ENCODE results near the gene TBC1D9B.
A peak's percentile ranks its signal among the peaks of the same experiment; 100 is the strongest.

The TBC1D9B gene

GRCh38 chr5:179875741-179876609 is 31.7 kb downstream of the TBC1D9B start:
- H3K14ac ChIP-seq (ENCODE audit: low read length): no peak overlapping the region
- no CpG with 5 or more reads among the region's 16 CpGs for WGBS, 2 donors (ENCODE audit: extremely low coverage in 2 of 2, insufficient read length in 2 of 2, insufficient replicate concordance in 1 of 2)

DNA sequence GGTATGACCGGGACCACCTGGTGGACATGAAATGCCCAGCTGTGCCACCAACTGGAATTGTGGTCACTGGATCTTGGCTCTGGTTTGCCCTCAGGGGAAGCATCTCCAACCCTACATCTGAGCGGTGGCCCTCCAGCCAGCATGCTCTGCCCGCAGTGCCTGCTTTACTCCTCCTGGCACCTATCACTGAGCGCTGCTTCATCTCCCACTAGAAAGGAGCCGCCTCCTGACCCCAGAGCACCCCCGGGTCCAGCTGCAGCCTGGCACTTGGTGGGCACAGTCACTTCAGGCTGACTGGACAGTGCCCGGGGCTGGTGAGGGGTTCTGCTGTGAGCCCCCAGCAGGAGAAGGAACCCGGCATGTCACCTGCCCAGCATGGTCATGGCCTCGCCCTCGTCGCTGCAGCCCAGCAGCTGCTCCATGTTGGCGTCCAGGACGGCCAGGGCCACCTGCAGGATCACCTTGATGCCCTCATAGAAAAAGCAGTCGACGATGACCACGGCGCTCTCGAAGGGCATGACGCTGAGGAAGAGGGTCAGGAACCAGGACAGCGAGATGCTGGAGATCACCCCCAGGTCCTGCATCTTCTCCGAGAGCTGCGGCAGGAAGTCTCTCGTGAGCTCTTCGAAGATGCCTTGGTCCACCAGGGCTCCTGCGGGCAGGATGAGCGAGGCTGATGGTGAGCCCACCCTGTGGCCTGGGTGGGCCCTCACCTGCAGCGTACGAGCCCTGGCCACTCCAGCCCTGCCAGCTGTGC is 33.0 kb downstream of the TBC1D9B start:
- peaks cover 54 to 93% of the 10 kb centered on the region in 2 donors for H3K36me3 ChIP-seq (replicated peaks in 1 of 2; ENCODE audit: control insufficient read depth in 2 of 2, insufficient read depth in 2 of 2, low read length in 2 of 2)

More at GRCh38 chr5:179875741-179876609, 31.7 kb downstream of the TBC1D9B start:
- H2BK120ac ChIP-seq (ENCODE audit: low read depth, low read length): no peak overlapping the region
- H2BK15ac ChIP-seq (ENCODE audit: low read length): no peak overlapping the region
- peaks cover 3% of the 10 kb centered on the region for H3K79me1 ChIP-seq (ENCODE audit: low read depth, low read length)
- H2AK5ac ChIP-seq (ENCODE audit: low read depth, low read length): no peak overlapping the region
- no peak overlapping the region for H2BK5ac ChIP-seq (ENCODE audit: low read length)
- no peak overlapping the region for H2BK12ac ChIP-seq (ENCODE audit: low read length)
- H3K27me3 ChIP-seq (ENCODE audit: control insufficient read depth in 3 of 3, insufficient read depth in 3 of 3, low read depth in 1 of 3, low read length in 3 of 3): no peaks in the 10 kb centered on the region
- no peaks in the 10 kb centered on the region for H3K9me3 ChIP-seq (replicated peaks in 1 of 2; ENCODE audit: control insufficient read depth in 2 of 2, insufficient read depth in 1 of 2, low read depth in 1 of 2, low read length in 2 of 2)
- no peak overlapping the region for H2AFZ ChIP-seq (ENCODE audit: low read length)
- no peak overlapping the region for H3K4ac ChIP-seq (ENCODE audit: low read length)
- no peak overlapping the region for H4K8ac ChIP-seq (ENCODE audit: low read depth, low read length)
- no peak overlapping the region for H3K9ac ChIP-seq (ENCODE audit: low read depth, low read length, poor library complexity)
- H3K4me3 ChIP-seq (ENCODE audit: low read length in 2 of 2): peak overlapping the region in 1 of 2 donors; percentile 35
- no peak overlapping the region for H3K27ac ChIP-seq (replicated peaks; ENCODE audit: low read length)
- DNase-seq (ENCODE audit: low spot score): no peak
- peak overlapping the region; percentile 67 for H3K23ac ChIP-seq (ENCODE audit: low read depth, low read length, poor library complexity)
- no peak overlapping the region for H3K18ac ChIP-seq (ENCODE audit: low read length)
- peaks cover 55 to 92% of the 10 kb centered on the region in 2 donors for H3K36me3 ChIP-seq (replicated peaks in 1 of 2; ENCODE audit: control insufficient read depth in 2 of 2, insufficient read depth in 2 of 2, low read length in 2 of 2)
- no peak overlapping the region for H4K91ac ChIP-seq (ENCODE audit: low read depth, low read length, poor library complexity)
- H3K4me2 ChIP-seq (ENCODE audit: insufficient read depth, low read length, poor library complexity, severe bottlenecking): no peak overlapping the region
- H3K4me1 ChIP-seq (ENCODE audit: control insufficient read depth in 2 of 2, insufficient read depth in 1 of 2, low read depth in 1 of 2, low read length in 2 of 2): no peaks in the 10 kb centered on the region

GRCh38 chr5:179874136-179874535 is 33.6 kb downstream of the TBC1D9B start:
- Histone ChIP-seq H3K4me2 (ENCODE audit: insufficient read depth, low read length, poor library complexity, severe bottlenecking) (no peak overlapping the region), H3K79me1 (ENCODE audit: low read depth, low read length) (peaks cover 3% of the 10 kb centered on the region), H3K4ac (ENCODE audit: low read length) (no peak overlapping the region), H3K18ac (ENCODE audit: low read length) (peak overlapping the region; percentile 46), H3K4me3 (ENCODE audit: low read length in 2 of 2) (no peak overlapping the region), H4K8ac (ENCODE audit: low read depth, low read length) (peak overlapping the region; percentile 10), H3K23ac (ENCODE audit: low read depth, low read length, poor library complexity) (no peak overlapping the region), H3K4me1 (ENCODE audit: control insufficient read depth in 2 of 2, insufficient read depth in 1 of 2, low read depth in 1 of 2, low read length in 2 of 2) (peaks cover 0 to 9% of the 10 kb centered on the region in 2 donors), H2AK5ac (ENCODE audit: low read depth, low read length) (no peak overlapping the region), H4K91ac (ENCODE audit: low read depth, low read length, poor library complexity) (no peak overlapping the region), H3K9ac (ENCODE audit: low read depth, low read length, poor library complexity) (no peak overlapping the region), H3K27ac (replicated peaks; ENCODE audit: low read length) (no peak overlapping the region), H3K36me3 (replicated peaks in 1 of 2; ENCODE audit: control insufficient read depth in 2 of 2, insufficient read depth in 2 of 2, low read length in 2 of 2) (peaks cover 54 to 91% of the 10 kb centered on the region in 2 donors), H3K14ac (ENCODE audit: low read length) (no peak overlapping the region), H3K9me3 (replicated peaks in 1 of 2; ENCODE audit: control insufficient read depth in 2 of 2, insufficient read depth in 1 of 2, low read depth in 1 of 2, low read length in 2 of 2) (no peaks in the 10 kb centered on the region), H2BK12ac (ENCODE audit: low read length) (no peak overlapping the region), H2AFZ (ENCODE audit: low read length) (no peak overlapping the region), H2BK120ac (ENCODE audit: low read depth, low read length) (no peak overlapping the region), H2BK5ac (ENCODE audit: low read length) (no peak overlapping the region), H3K27me3 (ENCODE audit: control insufficient read depth in 3 of 3, insufficient read depth in 3 of 3, low read depth in 1 of 3, low read length in 3 of 3) (no peaks in the 10 kb centered on the region), H2BK15ac (ENCODE audit: low read length) (no peak overlapping the region)
- DNase-seq (ENCODE audit: low spot score): no peak
- no CpG with 5 or more reads among the region's 3 CpGs for WGBS, 2 donors (ENCODE audit: extremely low coverage in 2 of 2, insufficient read length in 2 of 2, insufficient replicate concordance in 1 of 2)

More for the DNA sequence above, 33.0 kb downstream of the TBC1D9B start:
- H3K9me3 ChIP-seq (replicated peaks in 1 of 2; ENCODE audit: control insufficient read depth in 2 of 2, insufficient read depth in 1 of 2, low read depth in 1 of 2, low read length in 2 of 2): no peaks in the 10 kb centered on the region
- H2BK5ac ChIP-seq (ENCODE audit: low read length): no peak overlapping the region
- H2BK120ac ChIP-seq (ENCODE audit: low read depth, low read length): no peak overlapping the region
- H2BK12ac ChIP-seq (ENCODE audit: low read length): no peak overlapping the region
- no peak overlapping the region for H2AK5ac ChIP-seq (ENCODE audit: low read depth, low read length)
- peak overlapping the region; percentile 31 for H3K14ac ChIP-seq (ENCODE audit: low read length)
- no CpG with 5 or more reads among the region's 28 CpGs for WGBS, 2 donors (ENCODE audit: extremely low coverage in 2 of 2, insufficient read length in 2 of 2, insufficient replicate concordance in 1 of 2)
- H3K4me1 ChIP-seq (ENCODE audit: control insufficient read depth in 2 of 2, insufficient read depth in 1 of 2, low read depth in 1 of 2, low read length in 2 of 2): peaks cover 0 to 3% of the 10 kb centered on the region in 2 donors
- no peak overlapping the region for H4K91ac ChIP-seq (ENCODE audit: low read depth, low read length, poor library complexity)
- no peak overlapping the region for H3K9ac ChIP-seq (ENCODE audit: low read depth, low read length, poor library complexity)
- H3K18ac ChIP-seq (ENCODE audit: low read length): peak overlapping the region; percentile 22
- peak overlapping the region; percentile 20 for H3K23ac ChIP-seq (ENCODE audit: low read depth, low read length, poor library complexity)
- no peak for DNase-seq (ENCODE audit: low spot score)
- no peak overlapping the region for H3K4me2 ChIP-seq (ENCODE audit: insufficient read depth, low read length, poor library complexity, severe bottlenecking)
- peaks cover 1% of the 10 kb centered on the region for H3K79me1 ChIP-seq (ENCODE audit: low read depth, low read length)
- H4K8ac ChIP-seq (ENCODE audit: low read depth, low read length): peak overlapping the region; percentile 5
- H3K4me3 ChIP-seq (ENCODE audit: low read length in 2 of 2): no peak overlapping the region
- no peaks in the 10 kb centered on the region for H3K27me3 ChIP-seq (ENCODE audit: control insufficient read depth in 3 of 3, insufficient read depth in 3 of 3, low read depth in 1 of 3, low read length in 3 of 3)
- H3K4ac ChIP-seq (ENCODE audit: low read length): no peak overlapping the region
- no peak overlapping the region for H3K27ac ChIP-seq (replicated peaks; ENCODE audit: low read length)
- no peak overlapping the region for H2BK15ac ChIP-seq (ENCODE audit: low read length)
- no peak overlapping the region for H2AFZ ChIP-seq (ENCODE audit: low read length)

- H2BK12ac ChIP-seq (ENCODE audit: low read length): no peak overlapping the region
- no peak overlapping the region for H2BK5ac ChIP-seq (ENCODE audit: low read length)
- H4K91ac ChIP-seq (ENCODE audit: low read depth, low read length, poor library complexity): no peak overlapping the region
- WGBS, 2 donors (ENCODE audit: extremely low coverage in 2 of 2, insufficient read length in 2 of 2, insufficient replicate concordance in 1 of 2): no CpG with 5 or more reads among the region's 7 CpGs
- no peak overlapping the region for H2AK5ac ChIP-seq (ENCODE audit: low read depth, low read length)
- H3K4ac ChIP-seq (ENCODE audit: low read length): no peak overlapping the region
- no peaks in the 10 kb centered on the region for H3K27me3 ChIP-seq (ENCODE audit: control insufficient read depth in 3 of 3, insufficient read depth in 3 of 3, low read depth in 1 of 3, low read length in 3 of 3)
- no peak overlapping the region for H3K4me2 ChIP-seq (ENCODE audit: insufficient read depth, low read length, poor library complexity, severe bottlenecking)
- peaks cover 3% of the 10 kb centered on the region for H3K79me1 ChIP-seq (ENCODE audit: low read depth, low read length)
- no peak overlapping the region for H3K18ac ChIP-seq (ENCODE audit: low read length)
- peaks cover 0 to 12% of the 10 kb centered on the region in 2 donors for H3K4me1 ChIP-seq (ENCODE audit: control insufficient read depth in 2 of 2, insufficient read depth in 1 of 2, low read depth in 1 of 2, low read length in 2 of 2)
- peaks cover 52 to 88% of the 10 kb centered on the region in 2 donors for H3K36me3 ChIP-seq (replicated peaks in 1 of 2; ENCODE audit: control insufficient read depth in 2 of 2, insufficient read depth in 2 of 2, low read length in 2 of 2)
- no peak overlapping the region for H3K27ac ChIP-seq (replicated peaks; ENCODE audit: low read length)
- no peak overlapping the region for H2AFZ ChIP-seq (ENCODE audit: low read length)
- no peak overlapping the region for H3K9ac ChIP-seq (ENCODE audit: low read depth, low read length, poor library complexity)
- H2BK120ac ChIP-seq (ENCODE audit: low read depth, low read length): no peak overlapping the region
- H2BK15ac ChIP-seq (ENCODE audit: low read length): no peak overlapping the region
- no peak overlapping the region for H3K14ac ChIP-seq (ENCODE audit: low read length)
- no peaks in the 10 kb centered on the region for H3K9me3 ChIP-seq (replicated peaks in 1 of 2; ENCODE audit: control insufficient read depth in 2 of 2, insufficient read depth in 1 of 2, low read depth in 1 of 2, low read length in 2 of 2)
- DNase-seq (ENCODE audit: low spot score): no peak
- peak overlapping the region; percentile 10 for H4K8ac ChIP-seq (ENCODE audit: low read depth, low read length)
- no peak overlapping the region for H3K23ac ChIP-seq (ENCODE audit: low read depth, low read length, poor library complexity)
- H3K4me3 ChIP-seq (ENCODE audit: low read length in 2 of 2): no peak overlapping the region
These were observed 34.0 kb downstream of the TBC1D9B start for GRCh38 chr5:179873588-179874110.

Data from neuronal stem cell (in vitro differentiated cells).